Natural killer cell treated with Interleukin-12 subunit alpha and Interleukin-12 subunit beta and Interleukin-15 and Interleukin-18, amount 100 ng/mL, for 72 hours (primary cell): Measurements from ENCODE around the gene HSDL2. TPM values are rescaled to one million over a fixed set of nuclear protein-coding genes. Genes with fewer than 3 reads are reported as not detected.

Source experiments
- ATAC-seq, 2 donors: fragments of 150-1000 bp; cut with Tn5 transposase in 1 of 2; sonication (Bioruptor Pico), chemical (Tn5 transposase) in 1 of 2; 2 replicates each; pipeline ENCODE4 v1.10.0; 2021
- DNase-seq: peaks from one replicate; pipeline ENCODE4 v3.0.0; 2022; ENCODE audit warnings: low spot score
- H3K27ac Mint-ChIP-seq, 2 donors: 1 replicate in 1 of 2; 2 replicates in 1 of 2; pipeline ENCODE4 v1.8.0; 2022; ENCODE audit warnings: mixed read lengths in 2 of 2, mild to moderate bottlenecking in 1 of 2, moderate library complexity in 1 of 2
- H3K27me3 Mint-ChIP-seq, 2 donors: 1 replicate in 1 of 2; 2 replicates in 1 of 2; pipeline ENCODE4 v1.8.0; 2022; ENCODE audit warnings: mixed read lengths in 2 of 2
- H3K36me3 Mint-ChIP-seq: one replicate; pipeline ENCODE4 v1.8.0; 2022; ENCODE audit warnings: mixed read lengths
- H3K4me1 Mint-ChIP-seq, 2 donors: 1 replicate in 1 of 2; 2 replicates in 1 of 2; pipeline ENCODE4 v1.8.0; 2022; ENCODE audit warnings: low read depth in 2 of 2, mixed read lengths in 2 of 2, mild to moderate bottlenecking in 1 of 2
- H3K4me3 Mint-ChIP-seq: one replicate; pipeline ENCODE4 v1.8.0; 2022; ENCODE audit warnings: mixed read lengths
- H3K9me3 Mint-ChIP-seq: 2 replicates; pipeline ENCODE4 v1.8.0; 2022; ENCODE audit warnings: mixed read lengths
- total RNA-seq, 2 donors: library from RNA; stranded (reverse); gene quantifications; one replicate each; pipeline ENCODE4 v1.2.3, GENCODE V29; 2022

Gene HSDL2
- 10 to 100 TPM; 15.6 to 19.6 TPM for total RNA-seq

- ATAC-seq (peak; percentile 7 to 34), DNase-seq (no peak)
- peak within 1 kb of the TSS; percentile 99 to 100 for H3K27ac Mint-ChIP-seq
- no peaks in the 10 kb centered on the region for H3K36me3 Mint-ChIP-seq
- H3K9me3 Mint-ChIP-seq: no peaks in the 10 kb centered on the region
- H3K4me1 Mint-ChIP-seq: peaks cover 37 to 43% of the 10 kb centered on the region in 2 donors
- no peaks in the 10 kb centered on the region for H3K27me3 Mint-ChIP-seq
- H3K4me3 Mint-ChIP-seq: peak within 1 kb of the TSS; percentile 99
These were observed at the start of gene HSDL2 for GRCh38 chr9:112380102-112380824. Gene HSDL2, plus strand, starts transcription at chr9:112380108. Its CDS starts 56 bp downstream, at chr9:112380164.

DNA sequence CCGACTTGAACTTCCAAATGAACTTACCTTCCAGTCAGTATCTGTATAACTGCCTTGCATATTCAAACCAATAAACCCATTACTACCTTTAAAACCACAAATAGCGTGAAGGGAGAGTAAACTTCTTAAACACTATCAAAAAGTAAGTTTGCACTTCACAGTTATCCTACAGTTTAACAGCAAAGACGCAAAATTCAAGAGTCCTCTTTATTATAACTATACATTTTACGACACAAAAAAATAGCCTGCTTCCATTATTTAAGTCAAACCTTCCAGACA, 48.3 kb upstream of the HSDL2 start:
- Mint-ChIP-seq H3K36me3 (no peaks in the 10 kb centered on the region), H3K4me1 (peaks cover 31 to 35% of the 10 kb centered on the region in 2 donors), H3K27ac (peak overlapping the region; percentile 82 to 94), H3K27me3 (no peaks in the 10 kb centered on the region), H3K4me3 (peak overlapping the region; percentile 88), H3K9me3 (no peaks in the 10 kb centered on the region)
- no peak for ATAC-seq
- no peak for DNase-seq

DNA sequence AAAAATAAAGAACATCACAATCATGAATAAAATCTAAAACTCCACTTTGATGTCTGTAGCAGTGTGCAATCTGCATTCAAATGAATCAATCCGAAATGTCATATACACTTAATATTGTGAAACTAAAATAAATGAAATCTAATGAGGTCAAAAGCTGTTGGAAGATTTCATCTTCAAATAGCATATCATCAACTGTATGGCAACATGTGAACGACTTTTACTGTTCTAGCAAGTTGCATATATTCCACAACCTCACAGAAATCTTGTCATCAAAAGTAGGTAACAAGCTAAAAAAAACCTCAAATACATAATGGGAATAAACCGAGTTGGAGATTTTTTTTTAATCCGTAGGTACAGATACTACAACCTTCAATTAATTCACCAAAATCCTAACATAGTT, 47.7 kb upstream of the HSDL2 start:
- Mint-ChIP-seq H3K9me3 (no peaks in the 10 kb centered on the region), H3K27ac (peak overlapping the region; percentile 82 to 94), H3K36me3 (no peaks in the 10 kb centered on the region), H3K4me3 (peak overlapping the region; percentile 88), H3K4me1 (peaks cover 31 to 35% of the 10 kb centered on the region in 2 donors), H3K27me3 (no peaks in the 10 kb centered on the region)
- no peak for DNase-seq
- no peak for ATAC-seq

GRCh38 chr9:112332674-112332976, 47.3 kb upstream of the HSDL2 start:
- no peaks in the 10 kb centered on the region for H3K9me3 Mint-ChIP-seq
- H3K4me1 Mint-ChIP-seq: peaks cover 31 to 35% of the 10 kb centered on the region in 2 donors
- peak overlapping the region; percentile 88 for H3K4me3 Mint-ChIP-seq
- H3K27me3 Mint-ChIP-seq: no peaks in the 10 kb centered on the region
- DNase-seq: no peak
- no peaks in the 10 kb centered on the region for H3K36me3 Mint-ChIP-seq
- H3K27ac Mint-ChIP-seq: peak overlapping the region; percentile 82 to 94
- ATAC-seq: no peak

DNA sequence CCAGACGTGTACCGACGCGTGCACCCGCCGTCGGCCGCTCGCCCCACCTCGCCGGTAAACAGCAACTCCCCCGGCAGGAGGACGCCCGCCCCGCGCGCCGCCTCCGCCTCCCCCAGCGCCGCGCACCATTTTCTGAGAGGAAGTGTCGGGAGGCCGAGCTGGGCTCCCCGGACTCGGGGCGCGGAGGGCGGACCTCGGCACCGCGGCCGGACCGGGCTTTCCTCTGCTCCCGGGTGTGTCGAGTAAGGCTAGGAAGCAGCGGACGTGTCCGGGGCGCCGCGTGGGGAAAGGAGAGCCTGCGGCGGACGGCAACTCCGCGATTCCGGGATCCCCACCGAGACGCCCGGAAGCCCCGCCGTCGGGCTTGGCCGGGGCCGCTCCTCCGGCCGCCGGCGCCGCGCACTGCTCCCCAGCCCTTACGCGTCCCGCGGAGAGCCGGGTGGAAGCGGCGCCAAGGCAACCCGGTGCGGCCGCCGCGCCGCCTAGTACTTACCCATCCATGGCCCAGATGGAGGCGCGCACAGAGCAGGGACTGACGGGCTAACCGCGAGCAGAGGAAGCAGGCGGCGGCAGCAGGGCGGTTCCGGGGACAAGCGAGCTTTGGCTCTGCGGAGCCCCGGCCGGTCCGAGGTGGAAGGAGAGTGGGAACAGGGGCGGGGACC, 46.8 kb upstream of the HSDL2 start, which contains the start of gene PTBP3:
Gene PTBP3 (minus strand): TSS at position 643 of the 662 bp plus-strand sequence. CDS start 35,754 bp downstream, outside the sequence.
- peak; percentile 90 for DNase-seq
- Mint-ChIP-seq H3K9me3 (no peaks in the 10 kb centered on the region), H3K4me3 (peak within 1 kb of the TSS; percentile 88), H3K27me3 (no peaks in the 10 kb centered on the region), H3K36me3 (no peaks in the 10 kb centered on the region), H3K27ac (peak within 1 kb of the TSS; percentile 90 to 94), H3K4me1 (peaks cover 29 to 33% of the 10 kb centered on the region in 2 donors)
- peak; percentile 76 to 78 for ATAC-seq

DNA sequence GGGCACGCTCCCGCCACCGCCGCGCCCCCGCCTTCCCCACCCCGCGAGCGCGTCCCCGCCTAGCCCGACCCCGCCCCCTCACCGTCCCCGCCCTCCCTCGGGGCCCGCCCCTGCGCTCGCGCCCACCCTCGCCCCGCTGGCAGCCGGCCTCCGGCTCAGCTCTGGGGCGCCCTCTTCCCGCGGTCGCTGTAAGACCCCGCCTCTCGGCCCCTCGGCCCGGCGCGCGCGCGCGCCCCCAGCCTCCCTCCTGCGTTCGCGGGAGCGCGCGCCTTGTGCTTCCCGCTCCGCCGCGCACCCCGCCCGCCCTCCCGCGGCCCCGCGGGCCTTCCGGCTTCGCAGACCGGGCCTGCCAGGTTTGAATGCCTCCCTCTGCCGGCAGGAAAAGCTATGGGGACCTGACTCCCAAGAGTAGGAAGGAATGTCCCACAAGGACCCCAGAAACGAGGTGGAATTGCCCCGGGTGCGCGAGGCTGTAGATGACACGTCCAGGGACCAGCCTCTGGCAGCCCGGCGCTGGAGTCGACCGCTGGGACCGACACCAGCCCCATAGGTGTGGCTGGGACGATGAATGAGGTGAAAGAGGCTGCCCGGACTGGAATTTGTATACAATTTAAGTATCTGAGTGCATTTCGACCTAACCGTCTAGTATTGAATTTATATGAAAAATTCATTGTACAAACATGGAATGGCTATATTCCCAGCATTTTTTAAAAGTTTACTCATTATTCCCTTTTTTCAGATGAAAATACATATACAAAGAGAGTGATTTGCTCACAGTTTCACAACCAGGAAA, 46.1 kb upstream of the HSDL2 start:
- peak overlapping the region; percentile 86 to 90 for H3K27ac Mint-ChIP-seq
- no peaks in the 10 kb centered on the region for H3K9me3 Mint-ChIP-seq
- H3K4me3 Mint-ChIP-seq: peak overlapping the region; percentile 88

DNA sequence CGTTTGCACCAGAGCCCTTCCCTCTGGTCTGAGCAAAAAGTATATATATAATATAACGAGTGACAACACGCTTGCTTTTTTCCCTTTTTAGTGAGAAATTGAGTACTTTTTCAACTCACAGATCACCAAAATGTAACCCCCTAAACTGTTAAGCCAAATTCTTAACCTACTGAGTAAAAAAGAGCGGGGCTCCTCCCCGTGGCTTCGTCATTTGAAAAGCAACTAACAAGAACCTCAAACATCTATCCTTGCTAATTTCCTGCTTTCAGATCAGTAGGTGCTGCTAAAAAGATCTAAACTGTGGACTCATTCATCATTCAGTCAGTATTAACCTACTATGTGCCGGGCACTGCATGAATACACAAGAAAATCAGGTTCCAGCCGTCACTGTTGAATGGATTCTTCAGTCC, 45.5 kb upstream of the HSDL2 start:
- Mint-ChIP-seq H3K27me3 (no peaks in the 10 kb centered on the region), H3K4me1 (peaks cover 22 to 25% of the 10 kb centered on the region in 2 donors), H3K36me3 (no peaks in the 10 kb centered on the region), H3K9me3 (no peaks in the 10 kb centered on the region), H3K4me3 (peak overlapping the region; percentile 88), H3K27ac (peak overlapping the region; percentile 86 to 90)
- no peak for DNase-seq
- no peak for ATAC-seq

More for the DNA sequence above, 46.1 kb upstream of the HSDL2 start:
- Mint-ChIP-seq H3K27me3 (no peaks in the 10 kb centered on the region), H3K36me3 (no peaks in the 10 kb centered on the region), H3K4me1 (peaks cover 23 to 25% of the 10 kb centered on the region in 2 donors)
- ATAC-seq: peak; percentile 94 to 96
- DNase-seq: peak; percentile 94

DNA sequence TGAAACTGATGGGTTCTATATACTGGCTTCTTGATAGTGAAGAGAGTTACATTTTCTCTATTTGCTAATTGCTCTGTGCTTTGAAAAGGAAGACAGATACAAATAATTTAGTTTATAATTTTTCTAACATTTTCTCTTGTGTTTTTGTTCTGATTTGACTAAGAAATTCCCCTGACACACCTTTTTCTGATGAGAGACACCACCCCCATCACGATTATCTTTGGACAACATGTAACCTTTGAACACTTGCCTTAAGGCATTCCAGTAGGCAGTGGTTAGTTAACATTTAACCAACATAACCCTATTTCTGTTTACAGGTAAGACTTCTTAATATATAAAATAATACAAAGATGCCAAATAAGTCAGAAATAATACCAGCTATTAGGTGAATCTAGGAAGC, 42.4 kb upstream of the HSDL2 start:
- Mint-ChIP-seq H3K36me3 (no peaks in the 10 kb centered on the region), H3K4me1 (peaks cover 4 to 6% of the 10 kb centered on the region in 2 donors), H3K9me3 (no peaks in the 10 kb centered on the region), H3K27ac (no peak overlapping the region), H3K4me3 (no peak overlapping the region), H3K27me3 (no peaks in the 10 kb centered on the region)
- DNase-seq (no peak), ATAC-seq (no peak)

GRCh38 chr9:112338561-112338960, 41.3 kb upstream of the HSDL2 start:
- Mint-ChIP-seq H3K4me3 (no peak overlapping the region), H3K4me1 (peaks cover 4 to 6% of the 10 kb centered on the region in 2 donors), H3K36me3 (no peaks in the 10 kb centered on the region), H3K27ac (no peak overlapping the region), H3K9me3 (no peaks in the 10 kb centered on the region), H3K27me3 (no peaks in the 10 kb centered on the region)
- no peak for DNase-seq
- no peak for ATAC-seq

DNA sequence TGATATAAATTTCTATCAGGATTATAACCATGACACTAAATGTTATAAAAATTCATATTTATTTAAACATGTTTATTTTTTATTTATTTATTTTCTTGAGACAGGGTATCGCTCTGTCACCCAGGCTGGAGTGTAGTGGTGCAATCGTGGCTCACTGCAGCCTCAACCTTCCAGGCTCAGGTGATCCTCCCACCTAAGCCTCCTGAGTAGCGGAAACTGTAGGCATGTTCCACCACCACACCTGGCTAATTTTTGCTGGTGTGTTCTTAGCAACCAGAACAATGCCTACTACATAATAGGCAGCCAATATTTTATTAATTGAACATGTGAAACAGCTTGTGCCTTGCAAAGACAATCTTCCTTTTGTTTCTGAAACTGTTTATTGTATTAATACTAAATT, 40.0 kb upstream of the HSDL2 start:
- no peak for ATAC-seq
- no peaks in the 10 kb centered on the region for H3K9me3 Mint-ChIP-seq
- no peaks in the 10 kb centered on the region for H3K4me1 Mint-ChIP-seq
- H3K27me3 Mint-ChIP-seq: no peaks in the 10 kb centered on the region
- no peak overlapping the region for H3K27ac Mint-ChIP-seq
- no peak for DNase-seq
- no peaks in the 10 kb centered on the region for H3K36me3 Mint-ChIP-seq
- no peak overlapping the region for H3K4me3 Mint-ChIP-seq

GRCh38 chr9:112341730-112342129, 38.2 kb upstream of the HSDL2 start:
- ATAC-seq (no peak), DNase-seq (no peak)
- H3K9me3 Mint-ChIP-seq: no peaks in the 10 kb centered on the region
- H3K36me3 Mint-ChIP-seq: no peaks in the 10 kb centered on the region
- no peak overlapping the region for H3K4me3 Mint-ChIP-seq
- H3K27me3 Mint-ChIP-seq: no peaks in the 10 kb centered on the region
- no peaks in the 10 kb centered on the region for H3K4me1 Mint-ChIP-seq
- no peak overlapping the region for H3K27ac Mint-ChIP-seq

DNA sequence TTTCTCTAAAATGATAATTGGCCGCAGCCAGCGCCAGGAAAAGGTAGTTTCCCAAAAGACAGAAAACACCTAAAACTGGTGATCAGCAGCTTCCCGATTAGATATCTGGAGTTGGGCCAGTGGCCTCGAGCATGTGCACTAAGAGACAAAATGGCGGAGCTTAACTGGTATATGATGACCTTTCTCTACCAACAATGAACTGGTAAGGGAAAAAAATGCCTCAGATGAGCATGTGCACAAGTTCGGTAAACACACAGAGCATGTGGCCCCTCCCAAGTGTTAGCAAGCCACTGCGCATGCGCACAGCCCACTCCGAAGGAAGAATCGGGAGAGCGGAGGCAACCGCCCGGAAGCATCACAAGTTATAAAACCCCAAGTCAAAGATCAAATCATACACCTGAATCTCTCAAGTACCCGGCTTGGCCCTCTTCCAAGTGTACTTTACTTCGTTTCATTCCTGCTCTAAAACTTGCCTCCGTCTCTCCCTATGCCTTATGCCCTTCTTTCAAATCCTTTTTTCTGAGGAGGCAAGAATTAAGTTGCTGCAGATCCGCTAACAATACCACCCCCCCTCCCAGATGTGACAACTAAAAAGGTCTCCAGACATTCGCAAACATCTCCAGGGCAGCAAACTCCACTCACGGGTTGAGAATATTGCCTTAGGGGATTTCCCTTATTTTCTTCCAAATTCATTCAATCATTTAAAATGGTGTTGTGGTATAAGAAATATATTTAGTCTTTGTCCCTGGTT, 31.5 kb upstream of the HSDL2 start:
- H3K27ac Mint-ChIP-seq: peak overlapping the region; percentile 34 to 78
- peak overlapping the region; percentile 76 for H3K4me3 Mint-ChIP-seq

GRCh38 chr9:112349008-112349333, 30.9 kb upstream of the HSDL2 start:
- Mint-ChIP-seq H3K27me3 (peaks cover 0 to 4% of the 10 kb centered on the region in 2 donors), H3K4me3 (peak overlapping the region; percentile 76), H3K4me1 (peaks cover 9 to 10% of the 10 kb centered on the region in 2 donors), H3K36me3 (no peaks in the 10 kb centered on the region), H3K27ac (peak overlapping the region; percentile 34 to 78), H3K9me3 (no peaks in the 10 kb centered on the region)
- no peak for DNase-seq
- ATAC-seq: no peak

More for the DNA sequence above, 31.5 kb upstream of the HSDL2 start:
- Mint-ChIP-seq H3K27me3 (peaks cover 0 to 4% of the 10 kb centered on the region in 2 donors), H3K36me3 (no peaks in the 10 kb centered on the region), H3K4me1 (peaks cover 8 to 10% of the 10 kb centered on the region in 2 donors), H3K9me3 (no peaks in the 10 kb centered on the region)
- ATAC-seq: peak in 1 of 2 donors; percentile 67
- peak; percentile 78 for DNase-seq
